GM19099 (cell line): ENCODE measurements around the gene XPNPEP1.

ENCODE experiments used
- POLR2A ChIP-seq: IDR thresholded peaks from 3 replicates; pipeline ENCODE4 v1.6.1; 2011; ENCODE audit warnings: low read depth; ENCODE audit not compliant: insufficient read length; ENCODE audit errors: extremely low read depth

XPNPEP1 gene

DNA sequence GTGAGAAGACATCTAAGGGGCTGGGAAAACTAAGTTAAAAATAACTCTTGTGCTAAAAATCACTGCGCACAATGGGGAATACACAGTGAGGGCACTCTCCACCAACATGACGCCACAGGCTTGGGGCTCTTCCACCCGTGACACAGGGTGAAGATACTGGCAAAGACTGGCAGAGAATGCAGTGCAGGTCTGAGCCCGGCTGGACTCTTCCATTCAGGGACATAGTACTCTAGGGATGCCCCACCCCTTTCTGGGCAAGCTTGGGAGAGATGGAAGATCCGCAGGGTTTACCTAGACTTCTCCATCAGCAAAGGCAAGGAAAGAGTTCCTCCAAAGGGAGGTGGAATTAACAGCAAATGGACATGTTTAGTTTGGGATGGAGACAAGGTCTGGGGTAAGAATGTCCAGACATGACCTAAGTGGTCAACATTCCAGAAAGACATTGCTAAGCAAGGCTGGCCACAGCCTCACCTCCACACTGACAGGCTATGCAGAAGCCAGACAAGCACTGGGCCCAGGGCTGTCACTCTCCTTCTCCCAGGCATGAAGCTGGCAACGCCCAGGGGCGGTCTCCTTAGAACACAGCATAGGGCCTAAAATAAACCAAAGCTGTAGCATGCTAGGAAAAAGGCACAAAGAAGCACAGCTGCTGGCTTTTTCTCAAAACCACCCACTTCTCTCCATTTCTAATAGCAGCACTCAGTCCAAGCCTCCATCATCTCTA is 28.1 kb downstream of the XPNPEP1 start:
- no peak for TF ChIP-seq POLR2A

DNA sequence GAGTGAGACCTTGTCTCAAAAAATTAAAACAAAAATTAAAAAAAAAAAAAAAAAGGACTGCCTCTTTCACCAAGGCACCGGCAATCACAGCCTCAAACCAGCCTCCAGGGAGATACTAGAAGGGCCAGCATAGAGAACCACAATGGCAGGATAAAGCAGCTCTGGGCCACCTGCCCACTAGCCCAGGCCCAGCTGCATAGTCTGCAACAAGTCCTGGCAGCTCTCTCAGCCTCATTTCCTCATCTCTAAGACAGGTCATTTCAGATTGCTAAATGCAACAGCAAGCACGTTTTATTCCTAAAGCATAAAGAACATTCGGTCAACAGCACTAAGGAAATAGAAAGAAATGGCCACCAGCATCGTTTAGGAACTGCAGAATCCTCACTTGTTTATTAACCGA is 28.8 kb downstream of the XPNPEP1 start:
- TF ChIP-seq POLR2A: no peak

DNA sequence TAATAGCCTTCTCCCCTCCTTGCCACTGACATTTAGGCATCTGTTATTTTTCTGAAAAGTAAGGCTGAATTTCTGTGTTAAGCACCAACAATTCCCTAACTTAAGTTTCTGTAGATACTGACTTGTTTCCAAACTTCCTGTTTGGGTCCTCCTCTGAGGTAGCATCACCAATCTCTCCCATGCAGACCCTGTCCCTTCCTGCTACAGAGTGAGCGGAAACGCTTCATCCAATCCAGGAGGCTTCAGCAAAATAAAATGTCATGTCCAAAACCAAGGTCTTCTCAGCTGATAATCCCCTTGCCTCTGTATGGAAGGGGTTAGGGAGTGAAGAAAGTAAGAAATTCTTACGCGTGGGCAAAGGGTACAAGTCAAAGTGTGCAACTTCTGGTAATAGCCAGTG is 29.9 kb downstream of the XPNPEP1 start:
- TF ChIP-seq POLR2A: no peak

GRCh38 chr10:109892931-109893330 is 30.4 kb downstream of the XPNPEP1 start:
- no peak for TF ChIP-seq POLR2A

GRCh38 chr10:109892117-109892516 is 31.2 kb downstream of the XPNPEP1 start:
- TF ChIP-seq POLR2A: no peak

- TF ChIP-seq POLR2A: no peak
Measured at GRCh38 chr10:109891105-109891504, 32.2 kb downstream of the XPNPEP1 start.

- TF ChIP-seq POLR2A: no peak
Measured at GRCh38 chr10:109889867-109890266, 33.4 kb downstream of the XPNPEP1 start.

DNA sequence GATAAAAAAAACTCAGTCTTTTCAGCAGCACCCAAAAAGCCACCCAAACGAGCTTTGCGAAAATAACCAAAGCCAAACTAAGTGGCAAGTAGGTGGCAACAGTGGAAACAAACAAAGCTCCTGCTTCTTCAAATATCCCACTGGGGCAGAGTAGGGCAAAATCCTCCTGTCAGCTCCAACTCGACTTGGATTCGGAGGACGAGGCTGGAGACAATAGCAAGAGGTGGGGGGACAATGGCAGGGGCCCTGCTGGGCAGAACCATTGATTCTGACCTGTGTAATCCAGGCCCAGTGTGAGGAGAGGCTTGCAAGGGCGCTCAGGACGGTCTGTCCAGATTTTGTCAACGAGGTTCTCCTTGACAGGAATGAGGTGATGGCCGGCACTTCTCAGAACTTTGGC is 35.5 kb downstream of the XPNPEP1 start:
- no peak for TF ChIP-seq POLR2A

DNA sequence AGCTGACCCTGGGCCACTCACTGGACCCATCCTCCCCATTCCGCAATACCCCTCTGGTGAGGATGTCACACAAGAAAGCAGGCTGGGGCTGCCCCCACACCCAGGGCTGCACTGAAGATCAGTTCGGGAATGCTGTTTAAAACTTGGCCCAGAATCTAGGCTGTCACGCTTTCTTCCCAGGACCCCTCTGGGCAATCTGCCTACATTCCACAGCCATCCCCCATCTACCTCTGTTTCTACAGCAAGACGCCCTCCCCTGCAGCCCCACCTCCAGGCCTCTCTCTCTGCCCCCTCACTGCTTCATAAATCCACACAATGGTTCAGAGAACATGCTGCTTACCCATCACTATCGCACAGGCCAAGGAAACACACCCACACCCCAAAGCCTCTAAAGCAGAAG is 36.1 kb downstream of the XPNPEP1 start:
- no peak for TF ChIP-seq POLR2A

- TF ChIP-seq POLR2A: no peak
Measured at GRCh38 chr10:109886781-109887140, 36.5 kb downstream of the XPNPEP1 start.

- no peak for TF ChIP-seq POLR2A
Measured at GRCh38 chr10:109886037-109886780, 37.1 kb downstream of the XPNPEP1 start.

GRCh38 chr10:109883859-109884771 is 39.2 kb downstream of the XPNPEP1 start:
- TF ChIP-seq POLR2A: no peak

GRCh38 chr10:109882251-109883057 is 40.9 kb downstream of the XPNPEP1 start:
- TF ChIP-seq POLR2A: no peak

- TF ChIP-seq POLR2A: no peak
Measured at GRCh38 chr10:109881769-109882057, 41.6 kb downstream of the XPNPEP1 start.
